GM12878 (cell line): Measurements from ENCODE around the gene PLEKHG4B.

ENCODE experiments used
- CREB1 ChIP-seq: IDR thresholded peaks from 2 replicates; pipeline ENCODE4 v1.6.1; 2012; ENCODE audit warnings: low read depth, mild to moderate bottlenecking, inconsistent platforms
- CREM ChIP-seq: IDR thresholded peaks from 2 replicates; pipeline ENCODE4 v1.6.1; 2014; ENCODE audit warnings: antibody characterized with exemption, low read depth
- EZH2 ChIP-seq: IDR thresholded peaks from 2 replicates; pipeline ENCODE4 v1.6.1; 2012; ENCODE audit warnings: low read depth, mild to moderate bottlenecking, control low read depth, inconsistent platforms, low read length, borderline replicate concordance; ENCODE audit not compliant: control insufficient read depth
- FOXM1 ChIP-seq: IDR thresholded peaks from 2 replicates; pipeline ENCODE4 v1.6.1; 2012; ENCODE audit warnings: low read depth, mild to moderate bottlenecking, inconsistent platforms, low read length, moderate library complexity
- POLR2A ChIP-seq: IDR thresholded peaks from 2 replicates; pipeline ENCODE4 v1.6.1; 2011; ENCODE audit warnings: low read depth, mild to moderate bottlenecking, low read length
- POLR2AphosphoS2 ChIP-seq: IDR thresholded peaks from 2 replicates; pipeline ENCODE4 v1.6.1; 2011; ENCODE audit warnings: low read depth, mild to moderate bottlenecking, low read length, improper control_type of control experiment, moderate library complexity
- RAD51 ChIP-seq: fragments of 450-650 bp; IDR thresholded peaks from 2 replicates; pipeline ENCODE4 v1.6.1; 2016; ENCODE audit warnings: moderate library complexity, mild to moderate bottlenecking, inconsistent platforms
- STAT1 ChIP-seq: fragments of 450-650 bp; conservative IDR thresholded peaks from 2 replicates; pipeline ENCODE4 v1.6.1; 2014; ENCODE audit warnings: antibody characterized with exemption, mild to moderate bottlenecking
- TAF1 ChIP-seq: IDR thresholded peaks from 2 replicates; pipeline ENCODE4 v1.6.1; 2011; ENCODE audit warnings: mild to moderate bottlenecking, low read depth, low read length, borderline replicate concordance
- TF ChIP-seq, protein P1 (sequence below), 3 experiments: IDR thresholded peaks in 2 of 3; conservative IDR thresholded peaks in 1 of 3; 2 replicates each; pipeline ENCODE4 v1.5.1; 2011; ENCODE audit warnings: low read depth in 3 of 3, low read length in 3 of 3, mild to moderate bottlenecking in 3 of 3, control low read depth in 2 of 3, moderate library complexity in 2 of 3, inconsistent platforms in 1 of 3, mixed read lengths in 1 of 3; ENCODE audit not compliant: control insufficient read depth in 2 of 3, insufficient read depth in 1 of 3; ENCODE audit errors: extremely low read depth in 1 of 3

DNA sequence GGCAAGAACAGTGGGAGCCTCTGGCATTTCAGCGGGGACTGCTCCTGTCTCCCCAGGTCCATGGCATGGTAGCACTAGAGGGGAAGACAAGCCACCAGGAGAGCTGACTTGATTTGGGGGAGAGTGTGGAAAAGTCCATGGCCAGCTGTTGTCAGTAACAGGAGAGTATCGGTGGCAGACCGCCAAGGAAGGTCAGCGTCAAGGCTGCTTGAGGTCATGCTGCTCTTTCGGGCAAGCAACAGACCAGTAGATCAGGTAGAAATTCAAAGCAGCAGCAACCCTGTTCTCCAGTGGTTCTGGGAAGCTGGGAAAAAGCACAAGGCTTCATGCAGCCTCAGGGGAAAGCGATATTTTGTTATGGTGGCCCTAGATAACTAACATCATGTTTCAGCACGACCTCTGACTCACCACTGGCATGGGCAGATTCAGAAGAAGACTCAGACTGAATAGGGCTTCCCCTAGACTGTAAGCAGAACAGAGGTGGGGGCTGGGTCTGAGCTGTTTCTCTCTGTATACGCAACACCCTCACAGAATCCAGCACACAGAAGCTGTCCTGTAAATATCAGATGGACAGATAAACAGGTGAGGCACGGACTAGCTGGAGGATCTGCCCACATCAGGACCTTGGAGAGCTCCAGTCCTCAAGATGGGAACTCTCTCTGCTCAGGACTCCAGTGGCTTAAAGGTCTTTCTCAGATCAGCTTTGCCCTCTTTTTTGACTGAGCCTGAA is 35.2 kb upstream of the PLEKHG4B start:
- TF ChIP-seq TAF1 = no peak
- TF ChIP-seq EZH2 = no peak
- no peak for TF ChIP-seq FOXM1
- no peak for TF ChIP-seq POLR2A
- TF ChIP-seq, protein P1, sequence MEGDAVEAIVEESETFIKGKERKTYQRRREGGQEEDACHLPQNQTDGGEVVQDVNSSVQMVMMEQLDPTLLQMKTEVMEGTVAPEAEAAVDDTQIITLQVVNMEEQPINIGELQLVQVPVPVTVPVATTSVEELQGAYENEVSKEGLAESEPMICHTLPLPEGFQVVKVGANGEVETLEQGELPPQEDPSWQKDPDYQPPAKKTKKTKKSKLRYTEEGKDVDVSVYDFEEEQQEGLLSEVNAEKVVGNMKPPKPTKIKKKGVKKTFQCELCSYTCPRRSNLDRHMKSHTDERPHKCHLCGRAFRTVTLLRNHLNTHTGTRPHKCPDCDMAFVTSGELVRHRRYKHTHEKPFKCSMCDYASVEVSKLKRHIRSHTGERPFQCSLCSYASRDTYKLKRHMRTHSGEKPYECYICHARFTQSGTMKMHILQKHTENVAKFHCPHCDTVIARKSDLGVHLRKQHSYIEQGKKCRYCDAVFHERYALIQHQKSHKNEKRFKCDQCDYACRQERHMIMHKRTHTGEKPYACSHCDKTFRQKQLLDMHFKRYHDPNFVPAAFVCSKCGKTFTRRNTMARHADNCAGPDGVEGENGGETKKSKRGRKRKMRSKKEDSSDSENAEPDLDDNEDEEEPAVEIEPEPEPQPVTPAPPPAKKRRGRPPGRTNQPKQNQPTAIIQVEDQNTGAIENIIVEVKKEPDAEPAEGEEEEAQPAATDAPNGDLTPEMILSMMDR (IDR thresholded peaks at IDR 0.05 in 2 of 3, conservative IDR thresholded peaks at IDR 0.05 in 1 of 3; ENCODE audit: control insufficient read depth in 2 of 3, extremely low read depth in 1 of 3, insufficient read depth in 1 of 3, low read depth in 3 of 3, low read length in 3 of 3) = no peak
- no peak for TF ChIP-seq STAT1
- no peak for TF ChIP-seq POLR2AphosphoS2
- no peak for TF ChIP-seq CREB1
- no peak for TF ChIP-seq RAD51
- TF ChIP-seq CREM = no peak
